ENCODE data around the gene COPG2.

GRCh38 chr7:130476297-130477150 is 192.0 kb downstream of the COPG2 start:
- TF ChIP-seq CTCF (IDR thresholded peaks at IDR 0.05): no peak
- no peak for TF ChIP-seq POLR2A (IDR thresholded peaks at IDR 0.05)
